K562 (cell line): ENCODE measurements around the gene SPAG16. TPM values are rescaled to one million over a fixed set of nuclear protein-coding genes. Genes with fewer than 3 reads are reported as not detected.

ENCODE experiments used
- ATAC-seq: fragments of 200-7000 bp; cut with Tn5 transposase; 3 replicates; pipeline ENCODE4 v1.9.1; 2020; ENCODE audit warnings: moderate library complexity
- BruUV-seq: library from RNA; stranded (reverse); fragments of 400-500 nt; replicated peaks from 2 replicates; lab custom pipeline; 2021; lab: Mats Ljungman, UMichigan
- CTCF ChIA-PET: fragments of 300-600 bp; formaldehyde crosslinking; extraction: SDS; loops from one replicate; lab custom pipeline; 2021; ENCODE audit warnings: low intra/inter-chr PET ratio; lab: Yijun Ruan, JAX
- POLR2A ChIA-PET: fragments of 300-600, 350-650 bp; sonication (Branson Sonifier 250); formaldehyde crosslinking; extraction: SDS; loops from one replicate; lab custom pipeline; 2021; ENCODE audit warnings: antibody characterized with exemption, inconsistent platforms; lab: Yijun Ruan, JAX
- DNase-seq, 4 experiments: peaks; one replicate each; pipeline versions ENCODE4 v3.0.0 to v3.0.0-alpha.2; 2011 to 2018; ENCODE audit warnings: low spot score in 3 of 4, mixed read lengths in 3 of 4; ENCODE audit errors: extremely low read depth in 1 of 4
- FAIRE-seq: peaks from 2 replicates; lab custom pipeline; 2011; peaks lifted over from hg19 to GRCh38; lab: Jason Lieb, UNC
- H2AFZ ChIP-seq: 2 replicates; pipeline ENCODE4 v1.6.0; 2011; ENCODE audit warnings: low read depth, low read length, control low read depth, inconsistent platforms
- H3K27ac ChIP-seq: fragments of 200-600 bp; 3 replicates; pipeline ENCODE4 v1.8.0; 2011; ENCODE audit warnings: low read depth, mild to moderate bottlenecking, control low read depth, inconsistent platforms, low read length, moderate library complexity, mixed read lengths; ENCODE audit errors: extremely low read depth
- H3K27me3 ChIP-seq, 2 experiments: fragments of 300-600 bp in 1 of 2; 2 replicates in 1 of 2; 3 replicates in 1 of 2; pipeline versions ENCODE4 v1.6.0 to v1.8.0; 2011; ENCODE audit warnings: inconsistent platforms in 2 of 2, low read length in 2 of 2, mild to moderate bottlenecking in 1 of 2, mixed read lengths in 1 of 2, moderate library complexity in 1 of 2; ENCODE audit not compliant: control insufficient read depth in 2 of 2, insufficient read depth in 2 of 2
- H3K36me3 ChIP-seq: fragments of 300-600 bp; 3 replicates; pipeline ENCODE4 v1.8.0; 2011; ENCODE audit warnings: mild to moderate bottlenecking, low read length, inconsistent platforms; ENCODE audit not compliant: control insufficient read depth, insufficient read depth
- H3K4me1 ChIP-seq, 2 experiments: fragments of 200-600 bp in 1 of 2; replicated peaks in 1 of 2; 2 replicates in 1 of 2; 3 replicates in 1 of 2; pipeline versions ENCODE4 v1.5.1 to v1.8.0; 2011; ENCODE audit warnings: inconsistent platforms in 2 of 2, low read length in 2 of 2, mild to moderate bottlenecking in 1 of 2, mixed read lengths in 1 of 2, moderate library complexity in 1 of 2; ENCODE audit not compliant: control insufficient read depth in 2 of 2, insufficient read depth in 2 of 2
- H3K4me2 ChIP-seq: 2 replicates; pipeline ENCODE4 v1.6.1; 2011; ENCODE audit warnings: low read length, control low read depth, inconsistent platforms, mixed read lengths; ENCODE audit not compliant: insufficient read depth
- H3K4me3 ChIP-seq: fragments of 200-600 bp; sonication (generic), shearing (Covaris generic); 2 replicates; pipeline ENCODE4 v1.5.1; 2016; ENCODE audit warnings: control low read depth, inconsistent platforms
- H3K79me2 ChIP-seq: fragments of 200-600 bp; 3 replicates; pipeline ENCODE4 v1.8.0; 2011; ENCODE audit warnings: low read length, inconsistent platforms; ENCODE audit not compliant: control insufficient read depth, insufficient read depth
- H3K9ac ChIP-seq, 2 experiments: 2 replicates each; pipeline versions ENCODE4 v1.6.0 to v1.6.1; 2011; ENCODE audit warnings: low read depth in 2 of 2, low read length in 2 of 2, control low read depth in 1 of 2, inconsistent platforms in 1 of 2, mild to moderate bottlenecking in 1 of 2, mixed read lengths in 1 of 2; ENCODE audit not compliant: insufficient read depth in 1 of 2
- H3K9me1 ChIP-seq: one replicate; pipeline ENCODE4 v1.6.0; 2011; ENCODE audit warnings: inconsistent platforms, mild to moderate bottlenecking, low read length, moderate library complexity; ENCODE audit not compliant: control insufficient read depth, insufficient read depth
- H3K9me3 ChIP-seq: replicated peaks from 2 replicates; pipeline ENCODE4 v1.5.1; 2011; ENCODE audit warnings: low read depth, low read length, inconsistent platforms; ENCODE audit not compliant: control insufficient read depth, insufficient read depth
- H4K20me1 ChIP-seq: replicated peaks from 2 replicates; pipeline ENCODE4 v1.6.1; 2011; ENCODE audit warnings: low read length, inconsistent platforms, mixed read lengths; ENCODE audit not compliant: control insufficient read depth, insufficient read depth
- CLOCK ChIP-seq: fragments of 250-450 bp; sonication (Bioruptor Pico); IDR thresholded peaks from 2 replicates; pipeline ENCODE4 v1.4.0; 2020; ENCODE audit warnings: mild to moderate bottlenecking, moderate library complexity, borderline replicate concordance
- E2F3 ChIP-seq: fragments of 250-450 bp; sonication (Bioruptor Pico); IDR thresholded peaks from 2 replicates; pipeline ENCODE4 v1.4.0; 2020; ENCODE audit warnings: mild to moderate bottlenecking
- ILF3 ChIP-seq: fragments of 450-650 bp; IDR thresholded peaks from 2 replicates; pipeline ENCODE4 v1.6.1; 2018; ENCODE audit warnings: antibody characterized with exemption, mild to moderate bottlenecking, moderate library complexity, borderline replicate concordance
- KAT7 ChIP-seq: sonication (generic); formaldehyde crosslinking; IDR thresholded peaks from 2 replicates; pipeline ENCODE4 v1.8.0; 2022; ENCODE audit warnings: missing genetic modification reagents, mild to moderate bottlenecking, borderline replicate concordance
- NR2C1 ChIP-seq, 2 experiments: fragments of 450-650 bp; IDR thresholded peaks; 2 replicates each; pipeline ENCODE4 v1.6.1; 2017; ENCODE audit warnings: mild to moderate bottlenecking in 2 of 2, antibody characterized with exemption in 1 of 2, inconsistent platforms in 1 of 2, missing compliant biosample characterization in 1 of 2, missing genetic modification characterization in 1 of 2
- NR3C1 ChIP-seq: sonication (generic); formaldehyde crosslinking; IDR thresholded peaks from 2 replicates; pipeline ENCODE4 v1.8.1; 2022; ENCODE audit warnings: missing genetic modification reagents
- NUFIP1 ChIP-seq: fragments of 450-650 bp; IDR thresholded peaks from 2 replicates; pipeline ENCODE4 v1.6.1; 2018; ENCODE audit not compliant: partially characterized antibody
- PHB ChIP-seq: fragments of 250-450 bp; sonication (Bioruptor Pico); IDR thresholded peaks from 2 replicates; pipeline ENCODE4 v1.5.0; 2021
- TEAD2 ChIP-seq: fragments of 450-650 bp; IDR thresholded peaks from 2 replicates; pipeline ENCODE4 v1.6.1; 2016; ENCODE audit warnings: missing genetic modification characterization, control low read depth, missing compliant biosample characterization
- ZNF175 ChIP-seq: fragments of 200-800 bp; sonication (Bioruptor generic); IDR thresholded peaks from 2 replicates; pipeline ENCODE4 v1.6.1; 2016; ENCODE audit warnings: low read depth, mild to moderate bottlenecking, missing genetic modification characterization, missing compliant biosample characterization
- ZNF41 ChIP-seq: fragments of 250-450 bp; sonication (Bioruptor Pico); conservative IDR thresholded peaks from 2 replicates; pipeline ENCODE4 v1.4.0; 2020; ENCODE audit warnings: mild to moderate bottlenecking
- ZNF551 ChIP-seq: fragments of 250-450 bp; sonication (Bioruptor Pico); IDR thresholded peaks from 2 replicates; pipeline ENCODE4 v1.5.0; 2021; ENCODE audit warnings: mild to moderate bottlenecking, moderate library complexity
- ZNF586 ChIP-seq: fragments of 450-650 bp; formaldehyde crosslinking; conservative IDR thresholded peaks from 2 replicates; pipeline ENCODE4 v1.4.0; 2020; ENCODE audit warnings: mild to moderate bottlenecking, moderate library complexity
- ZNF717 ChIP-seq: fragments of 250-450 bp; sonication (Bioruptor Pico); IDR thresholded peaks from 2 replicates; pipeline ENCODE4 v1.5.0; 2021
- WGBS: fragments of 100-300 bp; shearing (Covaris generic); methylation state at CpG from one replicate; pipeline ENCODE4 v1.1.6; 2016; ENCODE audit warnings: low coverage, mixed read lengths; ENCODE audit not compliant: insufficient coverage; ENCODE audit errors: missing lambda C conversion rate; 5-methylcytosine and 5-hydroxymethylcytosine counted together
- in situ Hi-C: fragments of 300-500 bp; cut with MboI; formaldehyde crosslinking; loops from 4 replicates; pipeline ENCODE4 v1.15.0; 2018; ENCODE audit warnings: inconsistent platforms, mixed read lengths
- intact Hi-C: fragments of 100-400 bp; cut with micrococcal nuclease; formaldehyde crosslinking; loops from 2 replicates; pipeline ENCODE4 v1.14.2; 2022
- polyA plus RNA-seq, 8 experiments: library from polyadenylated mRNA; depleted of rRNA in 4 of 8; stranded (reverse) in 5 of 8; unstranded in 3 of 8; fragments of >200 nt; fragmentation: Nextera tagmentation in 2 of 8; fragmentation: Illumina TruSeq in 1 of 8; extraction: Ambion mirVana in 2 of 8; extraction: Trizol in 1 of 8; gene quantifications; 2 replicates each; pipeline versions ENCODE4 v1.2.1 to v1.2.3, GENCODE V29; 2011 to 2014; ENCODE audit warnings: inconsistent platforms in 1 of 8, missing spikeins in 1 of 8
- total RNA-seq, 7 experiments: library from RNA; depleted of rRNA in 6 of 7; stranded (reverse); fragments of >200 nt in 6 of 7; fragmentation: Illumina TruSeq in 2 of 7; extraction: Trizol in 2 of 7; gene quantifications; 2 replicates each; pipeline versions ENCODE4 v1.2.1 to v1.2.3, GENCODE V29; 2011 to 2021; ENCODE audit warnings: low replicate concordance in 1 of 7
- TF ChIP-seq, protein P1 (sequence below): sonication (generic); formaldehyde crosslinking; IDR thresholded peaks from 2 replicates; pipeline ENCODE4 v1.8.1; 2023; ENCODE audit warnings: mild to moderate bottlenecking, missing genetic modification reagents

Gene SPAG16
- total and polyA plus RNA-seq, 9 of the 15 experiments (the other 6 are each of a cell fraction or from before 2014, with no cell fraction given), result 0.98 to 5.9 (median 3.5) TPM

- no peaks in the 10 kb centered on the region for H3K9me3 ChIP-seq
- POLR2A ChIA-PET, result no interaction called here
- H3K4me2 ChIP-seq, result no peak overlapping the region
- in situ Hi-C loops (no loop called here), intact Hi-C loops (no loop called here)
- no peaks in the 10 kb centered on the region for H3K4me1 ChIP-seq
- no peaks in the 10 kb centered on the region for H3K36me3 ChIP-seq
- H3K79me2 ChIP-seq, result no peaks in the 10 kb centered on the region
- 0% methylated on average over 2 of the region's 2 CpGs for WGBS
- no peak for ATAC-seq
- no peak for FAIRE-seq
- peak in 1 of 4 experiments; percentile 0 for DNase-seq
- H3K9ac ChIP-seq, result no peak overlapping the region
- no peaks in the 10 kb centered on the region for H3K9me1 ChIP-seq
- H3K27ac ChIP-seq, result no peak overlapping the region
- no peaks in the 10 kb centered on the region for H4K20me1 ChIP-seq
- BruUV-seq, result no TSS peak
- no peak for TF ChIP-seq KAT7 (CRISPR knock-in tag)
- TF ChIP-seq ZNF586 (CRISPR knock-in tag), result no peak
- no peak for TF ChIP-seq ZNF551 (CRISPR knock-in tag)
- TF ChIP-seq ZNF717 (CRISPR knock-in tag), result no peak
- no peak for TF ChIP-seq ZNF41 (CRISPR knock-in tag)
- TF ChIP-seq, all 486 proteins: peak for 0
- Histone ChIP-seq H3K4me3 (no peak overlapping the region), H2AFZ (no peak overlapping the region), H3K27me3 (no peaks in the 10 kb centered on the region)
- CTCF ChIA-PET, result no interaction called here
These were observed 785.0 kb downstream of the SPAG16 start for GRCh38 chr2:214069254-214069653.

GRCh38 chr2:214075456-214075855 is 791.2 kb downstream of the SPAG16 start:
- no peak overlapping the region for H3K27ac ChIP-seq
- no TSS peak for BruUV-seq
- no peaks in the 10 kb centered on the region for H3K79me2 ChIP-seq
- CTCF ChIA-PET, result no interaction called here
- ATAC-seq, result no peak
- H3K4me3 ChIP-seq, result no peak overlapping the region
- no peaks in the 10 kb centered on the region for H3K9me1 ChIP-seq
- no peak overlapping the region for H3K4me2 ChIP-seq
- POLR2A ChIA-PET, result no interaction called here
- intact Hi-C loops, result no loop called here
- H3K27me3 ChIP-seq, result no peaks in the 10 kb centered on the region
- no peak for FAIRE-seq
- no peaks in the 10 kb centered on the region for H3K36me3 ChIP-seq
- no peaks in the 10 kb centered on the region for H4K20me1 ChIP-seq
- H3K9ac ChIP-seq, result no peak overlapping the region
- in situ Hi-C loops, result no loop called here
- no peaks in the 10 kb centered on the region for H3K4me1 ChIP-seq
- no peak overlapping the region for H2AFZ ChIP-seq
- H3K9me3 ChIP-seq, result no peaks in the 10 kb centered on the region
- DNase-seq, result no peak
- 6% methylated on average over 6 of the region's 6 CpGs for WGBS
- TF ChIP-seq NR2C1 (IDR thresholded peaks at IDR 0.05) (no peak), NR2C1 (tag; IDR thresholded peaks at IDR 0.05) (no peak), ZNF175 (CRISPR knock-in tag) (no peak), TEAD2 (tag) (no peak), E2F3 (no peak), ILF3 (no peak), CLOCK (CRISPR knock-in tag) (no peak), NR3C1 (CRISPR knock-in tag) (no peak), NUFIP1 (no peak), PHB (no peak)
- TF ChIP-seq, protein P1, sequence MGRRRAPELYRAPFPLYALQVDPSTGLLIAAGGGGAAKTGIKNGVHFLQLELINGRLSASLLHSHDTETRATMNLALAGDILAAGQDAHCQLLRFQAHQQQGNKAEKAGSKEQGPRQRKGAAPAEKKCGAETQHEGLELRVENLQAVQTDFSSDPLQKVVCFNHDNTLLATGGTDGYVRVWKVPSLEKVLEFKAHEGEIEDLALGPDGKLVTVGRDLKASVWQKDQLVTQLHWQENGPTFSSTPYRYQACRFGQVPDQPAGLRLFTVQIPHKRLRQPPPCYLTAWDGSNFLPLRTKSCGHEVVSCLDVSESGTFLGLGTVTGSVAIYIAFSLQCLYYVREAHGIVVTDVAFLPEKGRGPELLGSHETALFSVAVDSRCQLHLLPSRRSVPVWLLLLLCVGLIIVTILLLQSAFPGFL (CRISPR knock-in tag), result no peak
